DMS153 treated with DMSO at 0.1 percent for 48 hours (cell line): ENCODE data around the gene CHI3L1.
"Not testable (repeated sequence)": the region's sequence is repeated elsewhere in the genome, so short reads cannot be mapped to it uniquely, and the experiment has no call there.

Experiments used
- DNase-seq: peaks from one replicate; lab custom pipeline; 2025; ENCODE audit not compliant: unreplicated experiment; lab: John Stamatoyannopoulos, UW

Gene CHI3L1

DNA sequence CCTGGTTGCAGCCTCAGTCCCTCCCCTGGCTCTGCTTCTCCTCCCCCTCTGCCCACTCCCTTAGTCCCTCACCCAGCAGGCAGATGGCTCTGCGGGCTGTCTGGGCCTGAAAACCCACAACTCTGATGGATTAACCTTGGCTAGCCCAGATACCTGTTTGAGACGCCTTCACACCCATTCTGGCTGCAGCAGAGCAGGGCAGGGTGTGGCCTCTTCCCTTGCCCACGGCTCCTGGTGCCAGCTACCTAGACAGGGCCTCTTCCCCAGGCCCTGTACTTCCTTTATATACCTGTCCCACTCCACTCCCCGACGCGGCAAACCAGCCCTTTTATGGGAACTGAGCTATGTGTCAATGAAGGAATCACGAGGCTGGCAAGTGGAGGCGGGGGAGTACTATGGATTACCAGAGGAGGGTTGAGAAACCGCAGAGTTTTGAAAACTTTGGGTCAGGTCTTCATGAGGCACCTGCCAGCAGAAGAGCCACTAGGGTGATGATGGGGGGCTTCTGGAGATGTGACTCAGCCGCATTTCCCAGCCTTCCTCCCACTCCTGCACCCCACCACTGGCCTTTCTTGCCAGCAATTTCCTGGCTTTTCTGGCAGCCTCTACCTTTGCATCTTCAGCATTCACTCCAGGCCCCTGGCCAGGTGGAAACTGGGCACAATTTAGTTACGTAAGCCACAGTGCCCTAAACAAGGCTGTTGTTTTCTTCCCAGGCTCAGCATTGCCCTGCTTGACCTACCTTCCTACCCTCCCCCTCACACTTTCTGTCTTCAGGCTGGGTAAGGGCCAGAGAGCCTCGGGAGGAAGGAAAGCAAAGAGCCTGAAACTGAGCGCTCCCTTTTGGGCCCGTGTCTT lies at the start of gene CHI3L1:
Gene CHI3L1, minus strand, starts transcription at position 259 of the 858 bp plus-strand sequence. Its CDS starts 81 bp downstream, at position 178.
- no peak for DNase-seq

DNA sequence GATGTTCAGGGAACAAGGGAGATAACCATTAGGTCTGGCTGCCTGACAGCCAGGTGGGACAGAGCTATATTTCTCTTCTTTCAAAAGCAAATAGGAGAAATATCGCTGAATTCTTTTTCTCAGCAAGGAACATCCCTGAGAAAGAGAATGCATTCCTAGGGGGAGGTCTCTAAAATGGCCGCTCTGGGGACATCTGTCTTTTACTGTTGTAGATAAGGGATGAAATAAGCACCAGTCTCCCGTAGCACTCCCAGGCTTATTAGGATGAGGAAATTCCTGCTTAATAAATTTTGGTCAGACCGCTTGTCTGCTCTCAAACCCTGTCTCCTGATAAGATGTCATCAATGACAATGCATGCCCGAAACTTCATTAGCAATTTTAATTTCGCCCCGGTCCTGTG lies 48.4 kb upstream of the CHI3L1 start:
- not testable (repeated sequence) for DNase-seq

DNA sequence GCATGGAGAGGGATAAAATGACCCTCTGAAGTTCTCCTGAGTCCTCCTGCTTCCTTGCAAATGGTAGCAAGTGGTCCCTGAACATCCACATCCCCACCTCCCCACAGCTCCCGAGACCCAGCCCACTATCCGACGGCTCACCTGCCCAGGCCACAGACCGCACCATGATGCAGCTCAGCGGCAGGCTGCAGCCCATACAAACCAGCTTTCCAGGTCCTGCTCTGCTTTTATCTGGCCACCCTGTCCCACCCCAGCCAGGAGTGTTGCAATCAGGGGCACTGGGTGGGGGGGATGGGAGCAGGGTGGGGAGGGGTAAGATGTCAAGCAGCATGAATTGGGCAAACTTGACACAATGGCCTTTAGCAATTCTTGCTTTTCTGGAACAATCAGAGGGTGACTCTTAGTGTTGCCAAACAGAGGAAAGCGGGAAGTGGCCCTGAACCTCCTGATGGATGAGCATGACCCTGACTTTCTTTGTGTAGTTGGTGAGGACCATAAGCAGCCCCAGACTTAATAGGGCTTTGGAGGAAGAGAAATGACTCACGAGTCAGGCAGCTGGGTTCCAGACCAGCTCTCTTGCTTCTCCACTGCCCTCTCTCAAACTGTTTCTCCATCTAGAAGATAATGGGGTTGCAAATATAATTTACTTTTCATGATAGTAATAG lies 43.1 kb upstream of the CHI3L1 start, which contains the start of gene CHIT1:
Gene CHIT1, minus strand, starts transcription at position 203 of the 665 bp plus-strand sequence. Its CDS starts 37 bp downstream, at position 166.
- DNase-seq, result no peak

DNA sequence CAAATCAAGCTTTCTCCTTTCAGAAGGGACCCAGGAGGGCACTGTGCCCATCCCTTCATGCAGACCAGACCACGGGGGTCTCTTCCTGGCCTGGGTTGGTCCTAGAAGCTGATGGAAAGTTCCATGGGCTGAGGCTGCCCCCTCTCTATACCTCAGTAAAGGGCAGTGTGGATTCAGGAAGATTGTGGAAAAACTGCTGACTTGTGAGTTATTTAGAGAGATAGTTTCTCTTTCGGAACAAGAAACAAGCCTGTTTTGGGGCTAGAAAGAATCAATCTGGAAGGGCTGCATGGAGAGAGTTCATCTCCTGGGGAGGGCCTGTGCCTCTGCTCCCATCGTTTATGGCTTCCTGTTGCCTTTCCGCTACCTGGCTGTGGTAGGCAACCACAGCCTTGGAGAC lies 42.2 kb upstream of the CHI3L1 start:
- DNase-seq, result no peak

DNA sequence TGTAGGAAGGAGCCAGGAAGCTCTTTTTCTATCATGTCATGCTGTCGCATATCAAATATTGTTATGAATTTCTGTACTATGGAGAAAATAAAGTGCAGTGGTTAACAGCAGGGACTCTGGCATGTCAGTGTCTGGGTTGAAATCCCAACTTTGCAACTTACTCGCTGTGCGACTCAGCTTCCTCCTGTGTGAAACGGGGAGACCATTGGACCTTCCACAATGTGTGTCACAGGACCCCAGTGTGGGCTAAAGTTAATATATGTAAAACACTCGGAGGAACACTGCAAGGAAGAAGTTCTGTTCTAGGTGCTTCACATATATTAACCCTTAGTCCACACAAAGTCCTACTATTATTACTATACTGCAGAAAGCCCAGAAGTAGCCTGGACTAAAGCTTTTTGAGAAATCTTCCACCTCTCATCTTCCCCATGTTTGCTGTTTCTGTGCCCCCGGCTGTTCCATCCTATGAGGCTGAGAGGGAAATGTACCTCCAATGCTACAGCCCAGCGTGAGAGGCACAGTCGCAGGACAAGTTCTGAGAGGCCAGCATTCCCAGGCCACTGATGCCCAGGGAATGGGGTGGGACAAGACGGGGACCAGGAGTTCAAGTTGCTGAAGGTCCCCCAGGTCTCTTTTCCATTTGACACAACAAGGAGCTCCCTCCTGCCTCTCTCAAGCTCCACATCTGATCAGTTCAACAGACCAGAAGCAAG lies 41.0 kb upstream of the CHI3L1 start:
- DNase-seq, result no peak

DNA sequence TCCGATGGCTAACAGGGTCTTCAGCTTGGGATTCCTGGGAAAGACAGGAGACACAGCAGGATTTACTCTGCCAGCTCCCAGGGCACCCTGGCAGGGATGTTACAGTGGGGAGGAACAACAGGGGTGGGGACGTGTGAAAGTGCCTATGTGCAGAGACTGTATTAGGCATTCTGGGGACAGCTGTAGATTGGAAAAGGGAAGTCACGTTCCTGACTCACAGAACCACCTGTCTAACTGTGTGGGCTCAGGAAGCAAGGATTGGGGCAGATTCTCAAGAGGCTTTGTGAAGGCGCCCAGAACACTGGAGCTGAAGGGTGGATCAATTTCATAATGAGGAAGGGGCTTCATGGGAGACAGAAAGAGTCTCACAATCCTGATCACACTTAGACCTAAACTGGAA lies 38.6 kb upstream of the CHI3L1 start:
- no peak for DNase-seq

DNA sequence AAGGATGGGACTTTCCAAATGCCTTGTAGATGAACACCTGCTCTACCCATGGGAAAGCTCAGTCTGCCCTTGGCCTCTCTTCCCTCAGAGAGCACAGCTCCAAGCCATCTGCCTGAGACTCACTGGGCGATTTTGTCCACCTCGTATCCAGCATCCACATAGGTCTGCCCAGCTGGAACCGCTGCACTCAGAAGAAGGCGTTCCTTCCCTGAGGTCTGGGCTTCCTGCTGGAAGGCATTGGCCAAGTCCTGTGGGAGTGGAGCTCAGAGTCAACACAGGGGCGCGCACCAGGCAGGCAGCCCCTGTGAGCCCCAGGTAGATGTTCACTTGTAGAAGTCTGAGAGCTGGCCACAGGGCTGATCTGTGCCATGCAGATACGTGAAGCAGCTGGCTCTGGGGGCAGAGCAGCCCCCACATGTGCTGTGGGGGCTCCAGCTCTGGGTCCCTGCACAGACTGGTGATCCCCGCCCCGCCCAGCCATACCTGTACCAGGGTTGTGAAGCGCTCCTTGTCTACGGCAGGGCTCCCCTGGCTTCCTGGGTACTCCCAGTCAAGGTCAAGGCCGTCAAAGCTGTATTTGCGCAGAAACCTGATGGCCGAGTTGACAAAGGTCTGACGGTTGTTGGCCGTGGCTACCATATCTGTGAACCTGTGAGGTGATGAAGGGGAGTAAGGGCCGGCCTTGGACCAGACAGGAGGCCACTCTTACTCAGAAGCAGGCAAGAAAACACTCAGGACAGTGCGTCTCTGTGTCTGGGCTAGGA lies 36.7 kb upstream of the CHI3L1 start:
- DNase-seq, result no peak

DNA sequence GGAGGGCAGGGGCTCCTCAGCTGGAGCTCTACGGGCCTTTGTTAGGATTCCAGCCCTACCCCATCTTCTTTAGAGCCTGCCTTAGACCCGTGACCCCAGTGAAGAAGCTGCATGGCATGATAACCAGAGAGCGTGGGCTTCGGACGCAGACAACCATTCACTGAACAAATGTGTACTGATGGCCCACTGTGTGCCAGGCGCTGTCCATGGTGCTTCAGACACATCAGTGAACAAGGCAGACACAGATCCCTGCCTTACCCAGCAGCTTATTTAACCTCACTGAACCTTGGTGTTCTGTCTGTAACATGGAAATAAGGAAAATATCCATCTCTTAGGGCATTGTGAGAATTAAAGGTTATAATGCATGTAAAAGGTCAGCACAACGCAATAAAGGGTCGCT lies 33.4 kb upstream of the CHI3L1 start:
- DNase-seq, result no peak

DNA sequence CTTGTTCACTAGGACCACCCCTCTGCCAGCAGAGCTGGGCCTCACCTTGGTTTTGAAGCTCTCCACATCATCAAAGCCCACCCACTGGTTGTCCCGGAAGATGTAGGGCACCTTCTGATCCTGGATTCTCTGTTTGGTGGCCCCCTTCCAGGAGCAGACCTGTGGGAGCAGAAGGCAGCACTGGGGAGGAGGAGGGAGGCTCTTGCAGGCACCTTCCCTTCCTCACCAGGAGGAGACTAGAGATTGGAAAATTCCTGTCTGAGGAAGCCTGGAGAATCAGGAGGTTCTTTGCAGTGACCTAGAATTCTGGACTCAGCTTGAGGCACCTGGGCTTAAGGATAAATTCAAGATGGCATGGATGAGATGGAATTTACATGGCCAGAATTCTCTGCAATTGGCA lies 32.7 kb upstream of the CHI3L1 start:
- no peak for DNase-seq

DNA sequence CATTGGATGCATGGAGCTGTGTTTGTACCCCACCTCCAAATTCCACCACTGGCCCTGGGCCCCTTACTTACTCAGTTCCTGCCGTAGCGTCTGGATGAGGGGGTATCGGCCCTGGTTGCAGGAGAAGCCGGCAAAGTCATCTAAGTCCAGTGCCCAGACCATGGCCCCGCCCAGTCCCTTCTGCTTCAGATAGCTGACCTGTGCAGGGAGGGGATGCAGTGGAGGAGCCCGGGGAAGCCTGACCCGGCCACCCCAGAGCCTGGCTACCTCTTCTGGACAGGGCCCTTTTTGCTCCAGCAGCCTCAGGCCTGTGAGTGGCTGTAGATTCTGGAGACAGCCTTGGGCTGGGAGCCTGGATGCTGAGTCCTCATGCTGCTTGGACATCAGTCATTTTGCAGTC lies 31.2 kb upstream of the CHI3L1 start:
- no peak for DNase-seq

DNA sequence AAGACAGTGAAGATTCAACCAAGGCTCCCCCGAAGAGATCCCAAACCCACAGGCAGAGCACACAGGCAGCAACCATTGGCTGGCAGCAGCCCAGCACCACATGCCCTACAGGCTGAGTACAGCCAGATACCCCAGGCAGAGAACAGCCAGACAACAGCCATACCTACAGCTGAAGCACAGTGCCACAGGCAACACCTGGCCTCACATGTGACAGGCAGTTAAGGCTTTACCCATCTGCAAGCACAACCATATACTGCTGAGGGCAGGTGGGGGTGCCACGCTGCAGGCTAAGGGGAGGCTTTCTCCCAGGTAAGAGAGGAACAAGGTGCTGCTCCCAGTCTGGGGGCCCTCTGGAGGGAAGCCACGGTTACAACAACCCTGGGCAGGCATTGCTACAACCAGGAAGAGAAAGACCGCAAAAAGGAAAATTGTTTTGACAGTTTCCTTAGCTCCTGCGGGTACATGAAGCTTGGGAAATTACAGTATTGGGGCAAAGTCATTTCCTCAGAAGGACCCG lies 30.7 kb upstream of the CHI3L1 start:
- DNase-seq, result no peak

DNA sequence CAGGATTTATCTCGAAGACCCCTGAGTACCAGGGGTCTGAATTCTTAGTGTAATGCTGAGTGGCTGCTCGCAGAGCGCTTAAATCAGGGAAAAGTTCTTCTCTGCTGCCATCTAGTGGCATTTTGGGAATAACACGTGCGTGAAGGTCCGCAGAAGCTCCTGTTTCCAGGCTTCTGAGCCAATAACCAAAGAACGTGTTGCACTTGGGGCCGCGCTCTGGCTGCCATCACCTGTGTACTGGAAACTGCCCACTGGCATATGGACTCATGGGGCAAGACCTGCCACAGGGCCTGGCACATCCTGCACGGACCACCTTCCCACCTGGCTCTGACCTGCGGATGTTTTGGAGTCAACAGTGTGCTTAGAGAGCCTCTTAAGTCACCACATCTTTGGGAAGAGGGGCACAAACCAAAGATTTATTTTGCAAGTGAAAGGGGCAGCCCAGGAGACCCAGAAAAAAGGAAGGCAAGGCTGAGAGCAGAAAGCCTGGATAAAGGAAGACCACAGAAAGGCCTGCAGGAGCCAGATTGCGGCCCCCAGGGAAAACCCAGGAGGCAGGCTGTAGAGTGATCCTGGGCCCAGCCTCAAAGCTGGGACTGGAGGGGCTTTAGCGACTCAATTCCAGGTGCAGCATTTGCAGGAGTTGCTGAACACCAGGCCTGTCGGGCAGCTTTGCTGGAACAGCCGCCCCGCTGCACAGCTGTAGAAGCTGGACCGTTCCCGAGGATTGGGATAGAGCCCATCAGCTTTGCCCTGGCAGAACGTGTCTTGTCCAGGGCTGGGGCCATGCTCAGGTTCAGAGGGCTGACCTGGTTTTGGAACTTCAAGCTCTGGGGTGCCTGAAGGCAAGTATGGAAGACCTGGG lies 30.0 kb upstream of the CHI3L1 start:
- DNase-seq, result peak; percentile 92

DNA sequence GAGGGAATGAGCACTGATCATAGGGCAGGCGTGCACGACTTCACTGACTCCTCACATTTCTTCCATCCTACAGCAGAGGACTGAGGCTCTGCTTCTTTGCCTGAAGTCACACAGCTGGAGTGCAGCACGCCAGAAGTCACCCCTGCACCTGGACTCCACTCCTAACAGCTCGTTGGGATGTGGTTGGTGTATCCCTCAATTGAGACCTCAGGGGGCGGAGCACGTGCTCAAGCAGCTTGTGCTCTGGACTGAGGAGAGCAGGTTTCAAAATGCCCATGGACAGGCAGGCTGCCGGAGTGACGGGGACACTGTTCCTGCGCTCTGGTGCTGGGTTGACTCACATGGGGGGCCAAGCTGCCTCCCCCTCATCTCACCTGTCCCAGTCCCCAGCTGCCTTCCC lies 29.1 kb upstream of the CHI3L1 start:
- no peak for DNase-seq

DNA sequence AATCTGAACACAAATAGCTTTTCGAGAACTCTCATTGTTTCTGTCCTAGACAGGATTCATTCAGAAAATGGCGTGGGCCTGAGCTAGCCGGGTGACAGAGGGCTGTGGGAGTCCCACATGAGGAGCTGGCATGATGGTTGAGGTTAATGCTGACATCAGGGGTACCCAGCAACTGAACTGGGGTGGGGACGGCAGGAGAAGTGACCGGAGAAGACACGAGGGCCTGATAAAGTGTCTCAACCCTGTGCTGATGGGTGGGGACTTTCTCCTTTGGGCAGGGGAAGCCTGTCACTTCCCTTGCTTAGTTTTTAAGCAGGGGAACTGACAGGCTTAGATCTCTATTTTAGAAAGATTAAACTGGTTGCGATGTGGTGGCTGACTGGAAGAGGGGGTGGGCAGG lies 28.4 kb upstream of the CHI3L1 start:
- DNase-seq, result no peak

DNA sequence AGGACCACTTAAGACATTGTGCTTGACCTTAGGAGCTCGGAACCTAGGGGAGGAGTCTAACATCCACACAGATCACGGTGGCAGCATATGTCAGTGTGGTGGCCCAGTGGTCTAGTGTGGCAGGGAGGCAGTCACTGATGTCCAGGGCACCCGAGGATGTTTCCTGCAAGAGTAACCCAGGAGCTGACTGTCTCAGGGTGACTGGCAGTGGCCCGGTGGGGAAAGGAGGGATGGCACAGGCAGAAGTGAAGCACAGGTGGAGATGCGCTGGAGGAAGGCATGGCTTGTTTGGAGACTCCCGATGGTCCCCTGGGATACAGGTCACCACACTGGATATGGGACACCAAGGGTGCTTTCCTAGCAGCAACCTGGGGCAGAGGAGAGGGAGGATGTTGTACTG lies 26.6 kb upstream of the CHI3L1 start:
- DNase-seq, result no peak

DNA sequence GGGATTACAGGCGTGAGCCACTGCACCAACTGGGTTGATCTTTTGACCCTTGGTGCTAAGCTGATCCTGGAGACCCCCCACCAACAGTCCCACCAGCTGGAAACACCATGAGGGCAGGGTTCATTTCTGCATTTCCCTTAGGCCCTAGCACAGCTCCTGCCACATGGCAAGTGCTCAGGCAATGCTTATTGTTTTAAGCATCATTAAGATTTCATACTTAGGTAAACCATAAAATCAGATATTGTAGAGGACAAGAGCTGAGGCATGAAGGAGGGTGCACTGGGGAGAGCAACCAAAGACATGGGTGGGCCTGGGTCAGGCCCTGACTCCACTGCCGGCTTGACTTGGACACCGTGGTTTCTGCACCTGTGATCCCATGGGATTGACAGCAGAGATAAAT lies 25.3 kb upstream of the CHI3L1 start:
- DNase-seq, result no peak

DNA sequence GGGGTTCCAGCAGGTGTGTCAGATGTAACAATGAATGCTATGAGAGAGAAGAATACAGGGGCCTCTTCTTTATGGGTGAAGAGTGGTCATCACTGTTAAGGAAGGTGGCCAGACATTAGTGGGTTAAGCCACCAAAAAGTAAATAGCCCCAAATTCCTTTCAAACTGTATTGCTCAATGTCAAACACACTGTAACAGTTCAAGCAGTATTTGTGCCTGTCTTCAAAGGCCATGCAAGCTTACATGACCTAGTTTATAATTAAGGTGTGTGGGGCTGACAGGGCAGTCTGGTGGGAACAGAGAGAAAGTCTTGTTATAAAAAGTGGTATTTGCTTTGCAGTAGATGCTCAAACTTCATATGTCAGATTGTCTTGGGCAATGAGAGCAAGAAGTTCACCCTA lies 24.5 kb upstream of the CHI3L1 start:
- DNase-seq, result no peak

DNA sequence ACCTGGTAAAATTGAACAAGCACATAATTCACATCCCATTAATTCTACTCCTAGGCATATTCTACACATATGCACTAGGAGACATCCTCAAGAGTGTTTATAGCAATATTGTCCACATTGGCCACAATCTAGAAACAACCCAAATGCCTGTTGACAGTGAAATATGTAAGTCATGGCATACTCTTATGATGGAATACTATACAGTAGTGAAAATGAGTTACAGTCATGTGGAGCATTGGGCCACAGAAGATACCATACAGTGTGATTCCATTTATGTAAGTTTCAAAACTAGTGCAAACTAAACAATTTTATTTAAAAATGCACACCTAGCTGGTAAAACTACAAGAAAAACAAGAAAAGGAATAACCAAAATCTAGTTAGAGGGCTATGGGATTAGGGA lies 23.8 kb upstream of the CHI3L1 start:
- no peak for DNase-seq

DNA sequence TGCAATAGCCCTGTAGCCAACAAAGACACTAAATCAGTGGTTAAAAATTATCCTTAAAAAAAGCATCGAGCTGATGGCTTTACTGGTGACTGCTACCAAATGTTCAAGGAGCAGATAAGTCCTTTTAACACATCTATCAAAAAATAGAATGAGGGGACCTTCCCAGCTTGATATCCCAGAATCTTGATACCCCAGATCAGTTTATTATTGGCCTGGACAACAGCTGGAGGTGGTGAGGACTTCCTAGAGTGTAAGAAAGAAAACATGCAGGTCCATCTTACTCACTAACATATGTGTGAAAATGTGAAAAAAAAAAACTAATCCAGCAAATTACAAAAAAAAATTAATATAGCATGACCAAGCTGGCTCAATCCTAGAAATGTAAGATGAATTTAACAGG lies 21.7 kb upstream of the CHI3L1 start:
- DNase-seq, result no peak

DNA sequence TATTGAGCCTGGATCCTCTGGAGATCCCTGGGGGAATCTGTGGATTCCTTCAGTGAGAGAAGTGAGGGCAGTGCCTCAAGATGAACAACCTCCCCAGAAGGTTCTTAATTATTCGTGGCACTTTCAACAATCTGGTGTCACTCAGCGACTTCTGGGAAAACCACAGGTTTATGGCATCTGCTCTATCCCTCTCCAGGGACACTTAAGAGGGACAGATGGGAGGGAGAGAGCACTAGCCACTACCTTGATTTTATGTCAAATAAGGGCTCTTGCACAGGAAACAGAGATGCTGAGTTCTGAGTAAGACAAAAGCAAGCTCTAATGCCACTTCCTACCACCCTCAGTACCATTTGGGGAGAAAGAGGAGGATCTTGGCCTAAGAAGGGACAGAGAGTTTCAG lies 21.2 kb upstream of the CHI3L1 start:
- DNase-seq, result no peak
